SK-N-SH treated with all-trans-retinoic acid at 6 μM for 48 hours (cell line): Measurements from ENCODE around the gene GLP2R.
A peak's percentile ranks its signal among the peaks of the same experiment; 100 is the strongest.

Experiments
- ATAC-seq: fragments of 200-7000 bp; cut with Tn5 transposase; 3 replicates; pipeline ENCODE4 v1.9.1; 2020; ENCODE audit warnings: mild to moderate bottlenecking, moderate library complexity
- BACH2 ChIP-seq: fragments of 250-450 bp; sonication (Bioruptor Pico); IDR thresholded peaks from 2 replicates; pipeline ENCODE4 v1.9.0; 2021; ENCODE audit warnings: mild to moderate bottlenecking, borderline replicate concordance
- CREB5 ChIP-seq: fragments of 250-450 bp; sonication (Bioruptor Pico); IDR thresholded peaks from 2 replicates; pipeline ENCODE4 v1.5.1; 2020; ENCODE audit warnings: low read depth, mild to moderate bottlenecking, moderate library complexity
- CSDC2 ChIP-seq: fragments of 250-450 bp; sonication (Bioruptor Pico); IDR thresholded peaks from 2 replicates; pipeline ENCODE4 v1.5.0; 2020; ENCODE audit warnings: mild to moderate bottlenecking, moderate library complexity
- CSRNP3 ChIP-seq: fragments of 250-450 bp; sonication (Bioruptor Pico); IDR thresholded peaks from 2 replicates; pipeline ENCODE4 v1.5.1; 2021; ENCODE audit warnings: mild to moderate bottlenecking, moderate library complexity
- ESRRG ChIP-seq: fragments of 250-450 bp; sonication (Bioruptor Pico); IDR thresholded peaks from 2 replicates; pipeline ENCODE4 v1.6.1; 2021; ENCODE audit warnings: mild to moderate bottlenecking
- GLIS3 ChIP-seq: fragments of 250-450 bp; sonication (Bioruptor Pico); IDR thresholded peaks from 2 replicates; pipeline ENCODE4 v1.5.0; 2020; ENCODE audit warnings: mild to moderate bottlenecking, moderate library complexity
- ISL1 ChIP-seq: fragments of 250-450 bp; sonication (Bioruptor Pico); IDR thresholded peaks from 2 replicates; pipeline ENCODE4 v2.1.2; 2022; ENCODE audit warnings: mild to moderate bottlenecking, moderate library complexity
- OSR1 ChIP-seq: fragments of 250-450 bp; sonication (Bioruptor Pico); IDR thresholded peaks from 2 replicates; pipeline ENCODE4 v1.8.0; 2022; ENCODE audit warnings: moderate library complexity, mild to moderate bottlenecking, inconsistent platforms
- PATZ1 ChIP-seq: fragments of 250-450 bp; sonication (Bioruptor Pico); IDR thresholded peaks from 2 replicates; pipeline ENCODE4 v1.8.0; 2020; ENCODE audit warnings: mild to moderate bottlenecking, moderate library complexity, borderline replicate concordance
- POU6F1 ChIP-seq: fragments of 250-450 bp; sonication (Bioruptor Pico); IDR thresholded peaks from 2 replicates; pipeline ENCODE4 v1.8.0; 2021; ENCODE audit warnings: low read depth, mild to moderate bottlenecking, moderate library complexity, borderline replicate concordance
- PPARA ChIP-seq: fragments of 250-450 bp; sonication (Bioruptor Pico); IDR thresholded peaks from 2 replicates; pipeline ENCODE4 v1.5.0; 2020; ENCODE audit warnings: mild to moderate bottlenecking, borderline replicate concordance
- TCF4 ChIP-seq: fragments of 250-450 bp; sonication (Bioruptor Pico); IDR thresholded peaks from 2 replicates; pipeline ENCODE4 v1.8.0; 2021; ENCODE audit warnings: mild to moderate bottlenecking, moderate library complexity, borderline replicate concordance
- TOX ChIP-seq: fragments of 250-450 bp; sonication (Bioruptor Pico); IDR thresholded peaks from 2 replicates; pipeline ENCODE4 v1.8.0; 2021; ENCODE audit warnings: mild to moderate bottlenecking, moderate library complexity, borderline replicate concordance
- TSHZ2 ChIP-seq: fragments of 250-450 bp; sonication (Bioruptor Pico); IDR thresholded peaks from 2 replicates; pipeline ENCODE4 v1.5.0; 2020; ENCODE audit warnings: mild to moderate bottlenecking, moderate library complexity
- ZC3H10 ChIP-seq: fragments of 250-450 bp; sonication (Bioruptor Pico); IDR thresholded peaks from 2 replicates; pipeline ENCODE4 v1.5.1; 2021; ENCODE audit warnings: mild to moderate bottlenecking, moderate library complexity
- ZFP3 ChIP-seq: fragments of 250-450 bp; sonication (Bioruptor Pico); IDR thresholded peaks from 2 replicates; pipeline ENCODE4 v1.5.0; 2020; ENCODE audit warnings: mild to moderate bottlenecking, moderate library complexity
- ZNF565 ChIP-seq: fragments of 450-650 bp; formaldehyde crosslinking; conservative IDR thresholded peaks from 2 replicates; pipeline ENCODE4 v1.5.0; 2020; ENCODE audit warnings: low read depth, mild to moderate bottlenecking, moderate library complexity
- ZNF70 ChIP-seq: fragments of 450-650 bp; formaldehyde crosslinking; IDR thresholded peaks from 2 replicates; pipeline ENCODE4 v1.5.0; 2020; ENCODE audit warnings: mild to moderate bottlenecking, moderate library complexity
- ZNF8 ChIP-seq: fragments of 450-650 bp; formaldehyde crosslinking; IDR thresholded peaks from 2 replicates; pipeline ENCODE4 v1.5.0; 2020; ENCODE audit warnings: mild to moderate bottlenecking, moderate library complexity

Gene GLP2R

GRCh38 chr17:9928601-9929333 lies 103.0 kb downstream of the GLP2R start:
- TF ChIP-seq BACH2 (CRISPR knock-in tag) (no peak), ZFP3 (CRISPR knock-in tag) (no peak), CSDC2 (no peak), OSR1 (CRISPR knock-in tag) (no peak), CSRNP3 (no peak), GLIS3 (CRISPR knock-in tag) (no peak), CREB5 (no peak)
- TF ChIP-seq, all 23 proteins: peak for 0
- ATAC-seq: peak; percentile 72

- no peak for ATAC-seq
- no peak for TF ChIP-seq CREB5
- TF ChIP-seq BACH2 (CRISPR knock-in tag): no peak
- no peak for TF ChIP-seq PATZ1 (CRISPR knock-in tag)
- no peak for TF ChIP-seq ISL1
- TF ChIP-seq TSHZ2: no peak
- no peak for TF ChIP-seq PPARA
- no peak for TF ChIP-seq ESRRG (CRISPR knock-in tag)
- no peak for TF ChIP-seq ZC3H10 (CRISPR knock-in tag)
- TF ChIP-seq TOX (CRISPR knock-in tag): no peak
- no peak for TF ChIP-seq ZNF70 (CRISPR knock-in tag)
Measured at GRCh38 chr17:9929871-9930270, 104.1 kb downstream of the GLP2R start.

- TF ChIP-seq CREB5 (no peak), GLIS3 (CRISPR knock-in tag) (no peak), POU6F1 (no peak), ZNF565 (no peak), TCF4 (CRISPR knock-in tag) (no peak), ZNF8 (CRISPR knock-in tag) (no peak), TOX (CRISPR knock-in tag) (no peak), PATZ1 (CRISPR knock-in tag) (no peak), ESRRG (CRISPR knock-in tag) (no peak), OSR1 (CRISPR knock-in tag) (no peak), BACH2 (CRISPR knock-in tag) (no peak)
Measured at GRCh38 chr17:9931144-9931741, 105.5 kb downstream of the GLP2R start.

More at GRCh38 chr17:9931144-9931741, 105.5 kb downstream of the GLP2R start:
- ATAC-seq: no peak
